Activated naive CD4-positive, alpha-beta T cell treated with Interleukin-2 at 50 U/mL for 16 hours (primary cell): ENCODE data around the gene MAS1.
"Not testable (repeated sequence)": the region's sequence is repeated elsewhere in the genome, so short reads cannot be mapped to it uniquely, and the experiment has no call there.

Experiments
- DNase-seq: peaks from one replicate; pipeline ENCODE4 v3.0.0-alpha.2; 2020

MAS1 gene

DNA sequence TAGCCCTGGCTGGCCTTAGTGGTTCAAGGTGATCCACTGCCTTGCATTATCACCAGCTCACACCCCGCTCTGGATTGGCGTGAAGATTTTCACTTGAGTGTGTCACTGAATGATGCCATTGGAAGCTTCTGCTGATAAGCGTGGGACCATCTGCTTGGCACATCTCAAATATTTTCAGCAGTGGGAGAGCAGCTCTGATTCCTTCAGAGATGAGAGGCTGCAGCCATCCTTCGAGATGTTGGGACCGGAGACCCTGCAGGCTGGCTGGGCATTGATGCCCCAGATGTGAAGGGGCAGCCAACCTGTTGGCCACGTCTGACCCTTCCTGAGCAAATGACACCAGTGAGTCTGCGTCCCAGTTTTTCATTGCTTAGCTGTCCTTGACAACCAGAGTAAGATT is at the start of gene MAS1:
TSS of gene MAS1 (plus strand) at position 197 of the 400 bp plus-strand sequence. CDS start 15,968 bp downstream, outside the sequence.
- no peak for DNase-seq

DNA sequence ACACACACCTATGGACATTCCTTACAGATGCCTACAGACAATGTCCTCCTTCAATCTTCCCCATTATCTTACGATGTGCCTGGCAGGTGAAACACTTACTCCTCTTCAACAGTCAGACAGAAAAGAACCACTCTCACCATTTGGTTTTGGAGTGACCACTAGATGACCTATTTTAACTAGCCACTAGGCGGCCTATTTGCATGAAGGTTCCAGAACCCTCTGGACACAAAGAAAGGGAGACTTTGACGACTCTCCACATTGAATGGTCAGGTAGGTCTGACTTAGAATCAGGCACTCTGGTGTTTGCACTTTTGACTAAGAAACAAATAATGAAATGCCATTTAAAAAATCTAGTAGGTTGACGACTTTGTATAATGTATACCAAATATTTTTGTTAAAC is 48.8 kb upstream of the MAS1 start:
- no peak for DNase-seq

DNA sequence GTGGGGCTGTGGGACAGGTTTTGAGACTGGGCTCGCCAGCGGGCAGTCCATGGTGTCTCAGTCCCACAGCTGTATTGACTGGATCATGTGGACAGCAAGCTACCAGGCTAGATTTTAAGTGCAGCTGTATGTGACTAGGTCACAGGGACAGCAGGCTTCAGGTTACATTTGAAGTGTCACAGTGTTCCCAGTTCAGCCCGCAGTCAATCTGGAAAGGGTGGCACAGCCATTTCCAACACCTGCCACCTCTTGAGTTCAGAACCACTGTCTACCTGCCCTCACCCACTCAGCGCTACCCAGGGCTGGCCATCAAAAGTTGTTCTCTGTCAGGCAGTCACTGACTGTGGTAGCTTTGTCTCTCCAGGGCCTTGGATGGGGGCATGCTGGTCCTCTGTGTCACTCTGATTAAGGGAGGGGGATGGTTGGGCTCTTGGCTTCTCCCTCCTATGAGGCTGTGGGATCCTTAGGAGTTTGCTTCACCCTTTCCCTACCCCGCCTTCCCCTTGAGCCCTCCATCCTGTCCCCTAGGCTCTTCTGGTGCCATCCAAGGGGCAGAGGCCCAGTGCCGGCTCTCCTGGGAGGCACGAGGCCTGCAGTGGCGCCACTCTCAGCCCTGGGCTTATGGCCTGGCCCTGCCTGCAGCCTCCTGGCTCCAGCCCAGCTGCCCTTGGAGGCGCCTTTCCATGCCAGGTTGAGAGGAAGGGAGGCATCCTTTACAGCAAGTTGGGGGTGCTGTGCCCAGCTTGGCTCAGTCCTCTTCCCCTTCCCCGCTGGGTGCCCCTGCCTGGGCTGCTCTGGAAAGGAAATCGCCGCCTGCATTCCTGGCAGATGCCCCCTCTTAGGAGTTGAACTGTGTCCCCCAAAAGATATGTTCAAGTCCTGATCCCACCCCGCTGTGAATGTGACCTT is 45.8 kb upstream of the MAS1 start:
- DNase-seq, result no peak

GRCh38 chr6:159848552-159848951 is 42.2 kb upstream of the MAS1 start:
- not testable (repeated sequence) for DNase-seq

DNA sequence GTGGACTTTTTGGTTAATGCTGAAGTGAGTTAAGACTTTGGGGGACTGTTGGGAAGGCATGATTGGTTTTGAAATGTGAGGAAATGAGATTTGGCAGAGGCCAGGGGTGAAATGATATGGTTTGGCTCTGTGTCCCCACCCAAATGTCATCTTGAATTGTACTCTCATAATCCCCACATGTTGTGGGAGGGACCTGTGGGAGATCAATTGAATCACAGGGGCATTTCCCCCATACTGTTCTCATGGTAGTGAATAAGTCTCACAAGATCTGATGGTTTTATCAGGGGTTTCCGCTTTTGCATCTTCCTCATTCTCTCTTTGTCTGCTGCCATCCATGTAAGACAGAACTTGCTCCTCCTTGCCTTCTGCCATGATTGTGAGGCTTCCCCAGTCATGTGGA is 40.9 kb upstream of the MAS1 start:
- not testable (repeated sequence) for DNase-seq

- no peak for DNase-seq
Measured at GRCh38 chr6:159852877-159853276, 37.9 kb upstream of the MAS1 start.

DNA sequence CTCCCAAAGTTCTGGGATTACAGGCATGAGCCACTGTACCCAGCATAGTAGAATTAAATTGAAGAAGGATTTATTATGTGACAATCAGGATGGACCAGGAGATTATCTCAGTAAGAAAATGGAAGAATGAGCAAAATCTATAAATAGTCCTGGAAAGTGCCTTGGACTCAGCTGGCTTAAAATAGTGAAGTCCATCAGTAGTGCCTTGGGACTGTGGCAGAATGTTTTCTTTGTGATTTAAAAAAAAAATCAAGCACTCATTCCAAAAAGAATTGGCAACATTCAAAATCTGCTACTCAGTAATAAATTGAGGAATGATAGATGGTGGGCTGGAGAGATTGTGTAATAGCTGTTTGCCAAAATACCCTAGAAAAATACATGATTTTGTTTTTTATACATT is 37.0 kb upstream of the MAS1 start:
- no peak for DNase-seq

DNA sequence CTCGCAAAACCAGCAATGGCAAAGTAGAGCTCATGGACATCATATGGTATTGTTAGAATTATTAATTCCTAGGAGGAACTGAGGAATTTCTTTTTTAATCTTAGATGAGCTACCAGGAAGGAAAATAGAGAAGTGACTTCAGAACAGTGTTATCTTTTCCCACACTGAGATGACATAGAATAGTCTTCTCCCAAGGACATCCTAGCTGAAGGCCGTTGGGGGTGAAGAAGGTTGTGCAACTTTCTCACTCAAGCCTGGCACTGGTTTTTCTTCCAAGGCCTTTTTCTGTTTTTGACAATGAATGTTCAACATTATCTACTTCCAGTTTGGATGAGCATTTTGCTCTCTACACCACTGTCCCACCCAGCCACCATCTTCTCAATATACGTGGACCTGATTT is 35.8 kb upstream of the MAS1 start:
- no peak for DNase-seq

- DNase-seq, result no peak
Measured at GRCh38 chr6:159858259-159858658, 32.5 kb upstream of the MAS1 start.

DNA sequence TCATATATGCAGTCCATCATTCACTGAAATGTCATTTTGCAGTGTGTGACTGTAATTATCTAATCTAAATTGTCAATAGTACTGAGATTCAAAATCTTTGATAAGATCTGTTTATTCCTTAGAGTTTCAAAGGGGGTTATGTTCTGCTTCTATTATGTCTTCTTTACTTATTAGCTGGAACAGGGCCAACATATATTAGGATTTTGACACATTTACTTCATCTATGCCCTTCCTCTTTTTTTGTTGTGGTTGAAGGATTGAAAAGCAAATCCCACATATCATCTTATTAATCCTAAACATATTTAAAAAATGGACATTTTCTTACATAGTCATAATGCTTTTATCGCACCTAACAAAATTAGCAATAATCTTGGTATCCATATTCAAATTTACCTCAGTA is 30.3 kb upstream of the MAS1 start:
- no peak for DNase-seq

DNA sequence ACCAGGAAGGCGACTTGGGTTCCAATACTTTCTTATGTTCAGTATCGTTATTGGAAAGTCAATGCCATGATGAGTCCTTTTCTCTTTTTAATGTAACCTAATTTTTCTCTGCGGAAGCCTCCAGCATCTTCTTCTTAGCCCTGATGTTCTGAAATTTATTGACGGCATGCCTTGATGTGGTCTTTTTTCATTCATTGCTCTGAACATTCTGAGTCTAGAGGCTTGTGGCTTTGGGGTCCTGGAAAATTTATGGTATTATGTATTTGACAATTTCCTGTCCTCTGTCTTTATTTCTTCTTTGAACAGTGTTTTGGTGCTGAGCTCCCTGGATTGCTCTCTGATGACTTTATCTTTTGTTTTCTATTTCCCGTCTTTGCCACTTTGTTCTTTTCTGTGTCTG is 28.7 kb upstream of the MAS1 start:
- DNase-seq, result no peak

- DNase-seq, result not testable (repeated sequence)
Measured at GRCh38 chr6:159863341-159863740, 27.4 kb upstream of the MAS1 start.

DNA sequence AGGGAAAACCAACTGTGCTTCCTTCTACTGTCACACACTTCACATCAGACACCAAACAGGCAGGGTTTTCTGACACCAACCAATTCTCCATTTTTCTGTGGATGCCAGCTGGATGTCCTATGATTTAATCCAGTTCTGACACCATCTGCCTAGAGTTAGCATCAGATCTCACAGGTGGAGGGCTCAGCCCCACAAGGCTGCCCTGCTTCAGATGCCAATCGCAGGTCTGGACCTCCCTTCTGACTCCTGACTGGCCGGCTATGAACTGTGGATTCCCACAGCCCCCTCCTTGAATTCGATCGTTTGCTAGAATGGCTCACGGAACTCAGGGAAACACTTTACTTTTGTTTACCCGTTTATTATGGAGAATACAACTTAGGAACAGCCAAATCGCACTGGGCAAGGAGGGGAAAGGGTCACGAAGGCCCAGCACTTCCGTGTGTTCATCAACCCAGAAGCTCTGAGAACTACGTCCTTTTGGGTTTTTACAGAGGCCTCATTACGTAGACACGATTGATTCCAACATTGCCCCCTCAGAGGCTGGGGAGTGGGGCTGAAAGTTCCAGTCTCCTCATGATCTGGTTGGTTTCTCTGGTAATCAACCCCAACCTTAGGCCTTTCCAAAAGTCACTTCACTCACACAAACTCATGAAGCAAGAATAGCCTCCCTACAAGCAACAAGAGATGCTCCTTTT is 25.4 kb upstream of the MAS1 start:
- DNase-seq, result no peak

DNA sequence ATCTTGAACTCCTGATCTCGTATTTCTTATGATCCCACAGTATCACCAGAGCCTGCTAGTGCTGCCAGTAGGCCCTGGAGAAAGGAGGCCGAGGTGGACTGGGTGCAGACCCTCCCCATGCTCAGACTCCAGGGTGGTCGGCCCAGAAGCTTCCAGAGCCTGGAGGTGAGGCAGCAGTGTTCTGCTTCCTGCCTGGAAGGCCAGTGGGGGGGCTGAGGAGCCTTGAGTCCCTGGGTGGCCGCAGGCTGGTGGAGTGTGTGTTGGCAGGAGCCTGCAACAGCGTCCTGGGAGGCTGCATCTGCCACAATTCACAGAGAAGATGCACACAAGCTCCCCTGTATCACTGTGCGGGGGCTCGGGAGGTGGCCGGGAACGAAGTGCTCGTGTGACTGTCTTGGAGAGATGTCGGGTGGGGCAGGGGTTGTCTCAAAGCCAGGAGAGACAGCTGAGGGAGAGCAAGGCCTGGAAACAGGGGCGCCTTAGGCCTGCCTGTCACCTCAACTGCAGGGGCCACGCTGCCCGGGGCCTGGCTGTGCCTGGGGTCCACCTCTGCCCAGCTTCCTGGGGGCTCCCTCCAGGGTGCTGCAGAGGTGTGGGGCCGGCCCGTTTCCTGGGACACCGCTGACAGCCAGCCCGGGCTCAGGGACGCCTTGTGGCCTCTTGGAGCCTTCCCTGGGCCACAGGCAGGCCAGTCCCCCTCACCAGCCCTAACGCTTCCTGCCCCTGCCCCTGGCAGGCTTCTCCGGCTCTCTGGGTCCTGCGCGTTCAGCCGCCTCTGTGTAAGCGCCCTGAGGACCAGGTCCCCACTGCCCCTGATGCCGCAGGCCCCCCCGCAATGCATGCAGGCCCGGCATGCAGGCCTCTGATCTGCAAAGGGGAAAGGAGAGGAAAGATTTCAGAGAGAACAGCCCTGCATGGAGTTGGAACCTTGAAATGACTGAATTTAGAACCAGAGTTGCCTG is 24.2 kb upstream of the MAS1 start:
- no peak for DNase-seq

GRCh38 chr6:159871241-159871640 is 19.5 kb upstream of the MAS1 start:
- no peak for DNase-seq

GRCh38 chr6:159871906-159872305 is 18.9 kb upstream of the MAS1 start:
- no peak for DNase-seq

DNA sequence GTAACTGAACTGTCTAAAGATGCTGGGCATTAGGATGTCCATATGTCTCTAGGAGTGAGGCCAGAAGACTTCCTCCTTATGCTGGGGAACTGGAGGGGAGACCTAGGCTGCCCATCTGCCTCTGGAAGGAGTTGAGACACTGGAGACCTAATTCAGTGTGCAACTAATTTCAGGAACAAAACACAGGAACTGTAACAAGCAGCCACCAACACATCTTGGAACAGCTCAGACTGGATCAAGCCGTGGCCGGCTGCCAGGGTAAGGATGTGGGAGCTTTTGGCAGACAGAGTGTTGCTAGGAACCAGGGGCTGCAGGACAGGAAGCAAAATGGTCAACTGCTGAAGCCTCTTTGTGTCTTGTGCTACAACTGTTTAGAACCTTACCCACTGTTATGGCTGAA is 16.4 kb upstream of the MAS1 start:
- DNase-seq, result no peak

- DNase-seq, result no peak
Measured at GRCh38 chr6:159875194-159875593, 15.6 kb upstream of the MAS1 start.

GRCh38 chr6:159876242-159876641 is 14.5 kb upstream of the MAS1 start:
- DNase-seq, result no peak

DNA sequence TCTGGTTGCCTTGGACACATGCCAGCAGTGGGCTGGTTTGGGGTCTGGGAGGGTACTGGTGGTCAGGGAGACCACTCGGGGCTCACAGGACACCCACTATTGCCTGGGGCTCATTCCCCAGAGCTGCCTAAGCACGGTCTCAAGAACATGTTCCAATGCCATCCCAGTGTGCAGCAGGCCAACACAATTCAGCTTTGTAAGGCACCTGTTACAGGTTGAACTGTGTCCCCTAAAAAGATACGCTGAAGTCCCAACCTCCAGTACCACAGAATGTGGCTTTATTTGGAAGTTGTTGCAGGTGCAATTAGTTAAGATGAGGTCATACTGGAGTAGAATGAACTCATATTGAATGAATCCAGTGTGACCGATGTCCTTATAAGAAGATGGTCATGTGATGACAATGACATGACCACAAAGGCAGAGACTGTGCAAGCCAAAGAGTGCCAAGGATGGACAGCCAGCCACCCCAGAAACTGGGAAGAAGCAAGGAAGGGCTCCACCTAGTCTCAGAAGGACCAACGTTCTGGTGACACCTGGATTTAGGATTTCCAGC is 13.5 kb upstream of the MAS1 start:
- DNase-seq, result no peak

- DNase-seq, result no peak
Measured at GRCh38 chr6:159878341-159878740, 12.4 kb upstream of the MAS1 start.

DNA sequence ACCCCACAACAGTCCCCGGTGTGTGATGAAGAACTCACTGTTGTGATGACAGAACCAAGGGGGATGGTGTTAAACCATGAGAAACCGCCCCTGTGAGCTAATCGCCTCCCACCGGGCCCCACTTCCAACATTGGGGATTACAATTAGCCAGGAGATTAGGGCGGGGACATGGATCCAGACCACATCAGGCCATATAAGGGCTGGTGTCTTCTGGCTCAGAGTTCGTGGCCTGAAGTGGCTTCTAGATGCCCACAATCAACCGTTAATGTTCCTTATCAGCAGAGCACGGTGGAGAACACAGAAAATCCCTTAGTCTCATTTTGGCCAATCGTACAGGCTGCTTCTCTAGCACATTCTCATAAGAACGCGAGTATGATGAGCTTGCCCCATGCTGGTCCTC is 10.9 kb upstream of the MAS1 start:
- DNase-seq, result no peak
